GM12878 (cell line): ENCODE data around the gene WDFY4. TPM values are rescaled to one million over a fixed set of nuclear protein-coding genes. Genes with fewer than 3 reads are reported as not detected.

Experiments
- ATF7 ChIP-seq: fragments of 450-650 bp; IDR thresholded peaks from 2 replicates; pipeline ENCODE4 v1.6.1; 2016; ENCODE audit warnings: low read depth, mild to moderate bottlenecking
- CEBPZ ChIP-seq: fragments of 150-350 bp; IDR thresholded peaks from 2 replicates; pipeline ENCODE4 v1.6.1; 2016; ENCODE audit warnings: low read depth, low read length
- E2F4 ChIP-seq: IDR thresholded peaks from 2 replicates; pipeline ENCODE4 v1.6.1; 2012; ENCODE audit warnings: low read depth, low read length, improper control_type of control experiment
- MTA3 ChIP-seq: IDR thresholded peaks from 2 replicates; pipeline ENCODE4 v1.6.1; 2012; ENCODE audit warnings: low read length, inconsistent platforms, borderline replicate concordance
- NFYA ChIP-seq: IDR thresholded peaks from 2 replicates; pipeline ENCODE4 v1.6.1; 2011; ENCODE audit warnings: low read depth, mild to moderate bottlenecking, low read length, improper control_type of control experiment, borderline replicate concordance
- SUPT20H ChIP-seq: IDR thresholded peaks from 2 replicates; pipeline ENCODE4 v1.6.1; 2011; ENCODE audit warnings: low read depth, mild to moderate bottlenecking, low read length, moderate library complexity, borderline replicate concordance; ENCODE audit not compliant: control insufficient read depth
- polyA plus RNA-seq, 11 experiments: library from polyadenylated mRNA; depleted of rRNA in 4 of 11; unstranded in 6 of 11; stranded (reverse) in 5 of 11; fragments of >200 nt; fragmentation: Nextera tagmentation in 4 of 11; fragmentation: Illumina TruSeq in 1 of 11; extraction: Ambion mirVana in 4 of 11; extraction: Trizol in 1 of 11; gene quantifications; 1 replicate in 1 of 11; 2 replicates in 10 of 11; pipeline versions ENCODE4 v1.2.1 to v1.2.3, GENCODE V29; 2011 to 2016; ENCODE audit warnings: inconsistent platforms in 2 of 11, missing spikeins in 2 of 11, low read depth in 1 of 11
- total RNA-seq, 4 experiments: library from RNA; depleted of rRNA in 3 of 4; stranded (reverse); fragments of >200 nt in 3 of 4; fragmentation: Illumina TruSeq in 1 of 4; extraction: Trizol in 1 of 4; gene quantifications; 2 replicates each; pipeline versions ENCODE4 v1.2.1 to v1.2.3, GENCODE V29; 2013 to 2021
- TF ChIP-seq, protein P1 (sequence below): IDR thresholded peaks from 2 replicates; pipeline ENCODE4 v1.6.1; 2012; ENCODE audit warnings: improper control_type of control experiment, low read depth, low read length; ENCODE audit not compliant: insufficient replicate concordance
- TF ChIP-seq, protein P2 (sequence below): fragments of 450-650 bp; IDR thresholded peaks from 2 replicates; pipeline ENCODE4 v1.6.1; 2017; ENCODE audit warnings: mild to moderate bottlenecking, low read depth, inconsistent platforms; ENCODE audit not compliant: poor library complexity, severe bottlenecking
- TF ChIP-seq, protein P3 (sequence below): fragments of 450-650 bp; IDR thresholded peaks from 2 replicates; pipeline ENCODE4 v1.6.1; 2017; ENCODE audit warnings: antibody characterized with exemption, mild to moderate bottlenecking, moderate library complexity

WDFY4 gene
- total and polyA plus RNA-seq, 10 of the 15 experiments (the other 5 are each of a cell fraction or from before 2014, with no cell fraction given), result 13.5 to 132 (median 47.3) TPM

GRCh38 chr10:48763403-48763965 is 78.8 kb downstream of the WDFY4 start (continued):
- TF ChIP-seq, protein P1, sequence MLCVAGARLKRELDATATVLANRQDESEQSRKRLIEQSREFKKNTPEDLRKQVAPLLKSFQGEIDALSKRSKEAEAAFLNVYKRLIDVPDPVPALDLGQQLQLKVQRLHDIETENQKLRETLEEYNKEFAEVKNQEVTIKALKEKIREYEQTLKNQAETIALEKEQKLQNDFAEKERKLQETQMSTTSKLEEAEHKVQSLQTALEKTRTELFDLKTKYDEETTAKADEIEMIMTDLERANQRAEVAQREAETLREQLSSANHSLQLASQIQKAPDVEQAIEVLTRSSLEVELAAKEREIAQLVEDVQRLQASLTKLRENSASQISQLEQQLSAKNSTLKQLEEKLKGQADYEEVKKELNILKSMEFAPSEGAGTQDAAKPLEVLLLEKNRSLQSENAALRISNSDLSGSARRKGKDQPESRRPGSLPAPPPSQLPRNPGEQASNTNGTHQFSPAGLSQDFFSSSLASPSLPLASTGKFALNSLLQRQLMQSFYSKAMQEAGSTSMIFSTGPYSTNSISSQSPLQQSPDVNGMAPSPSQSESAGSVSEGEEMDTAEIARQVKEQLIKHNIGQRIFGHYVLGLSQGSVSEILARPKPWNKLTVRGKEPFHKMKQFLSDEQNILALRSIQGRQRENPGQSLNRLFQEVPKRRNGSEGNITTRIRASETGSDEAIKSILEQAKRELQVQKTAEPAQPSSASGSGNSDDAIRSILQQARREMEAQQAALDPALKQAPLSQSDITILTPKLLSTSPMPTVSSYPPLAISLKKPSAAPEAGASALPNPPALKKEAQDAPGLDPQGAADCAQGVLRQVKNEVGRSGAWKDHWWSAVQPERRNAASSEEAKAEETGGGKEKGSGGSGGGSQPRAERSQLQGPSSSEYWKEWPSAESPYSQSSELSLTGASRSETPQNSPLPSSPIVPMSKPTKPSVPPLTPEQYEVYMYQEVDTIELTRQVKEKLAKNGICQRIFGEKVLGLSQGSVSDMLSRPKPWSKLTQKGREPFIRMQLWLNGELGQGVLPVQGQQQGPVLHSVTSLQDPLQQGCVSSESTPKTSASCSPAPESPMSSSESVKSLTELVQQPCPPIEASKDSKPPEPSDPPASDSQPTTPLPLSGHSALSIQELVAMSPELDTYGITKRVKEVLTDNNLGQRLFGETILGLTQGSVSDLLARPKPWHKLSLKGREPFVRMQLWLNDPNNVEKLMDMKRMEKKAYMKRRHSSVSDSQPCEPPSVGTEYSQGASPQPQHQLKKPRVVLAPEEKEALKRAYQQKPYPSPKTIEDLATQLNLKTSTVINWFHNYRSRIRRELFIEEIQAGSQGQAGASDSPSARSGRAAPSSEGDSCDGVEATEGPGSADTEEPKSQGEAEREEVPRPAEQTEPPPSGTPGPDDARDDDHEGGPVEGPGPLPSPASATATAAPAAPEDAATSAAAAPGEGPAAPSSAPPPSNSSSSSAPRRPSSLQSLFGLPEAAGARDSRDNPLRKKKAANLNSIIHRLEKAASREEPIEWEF, result no peak
- TF ChIP-seq, protein P2, sequence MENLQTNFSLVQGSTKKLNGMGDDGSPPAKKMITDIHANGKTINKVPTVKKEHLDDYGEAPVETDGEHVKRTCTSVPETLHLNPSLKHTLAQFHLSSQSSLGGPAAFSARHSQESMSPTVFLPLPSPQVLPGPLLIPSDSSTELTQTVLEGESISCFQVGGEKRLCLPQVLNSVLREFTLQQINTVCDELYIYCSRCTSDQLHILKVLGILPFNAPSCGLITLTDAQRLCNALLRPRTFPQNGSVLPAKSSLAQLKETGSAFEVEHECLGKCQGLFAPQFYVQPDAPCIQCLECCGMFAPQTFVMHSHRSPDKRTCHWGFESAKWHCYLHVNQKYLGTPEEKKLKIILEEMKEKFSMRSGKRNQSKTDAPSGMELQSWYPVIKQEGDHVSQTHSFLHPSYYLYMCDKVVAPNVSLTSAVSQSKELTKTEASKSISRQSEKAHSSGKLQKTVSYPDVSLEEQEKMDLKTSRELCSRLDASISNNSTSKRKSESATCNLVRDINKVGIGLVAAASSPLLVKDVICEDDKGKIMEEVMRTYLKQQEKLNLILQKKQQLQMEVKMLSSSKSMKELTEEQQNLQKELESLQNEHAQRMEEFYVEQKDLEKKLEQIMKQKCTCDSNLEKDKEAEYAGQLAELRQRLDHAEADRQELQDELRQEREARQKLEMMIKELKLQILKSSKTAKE, result no peak
- TF ChIP-seq CEBPZ, result no peak
- no peak for TF ChIP-seq ATF7
- no peak for TF ChIP-seq E2F4
- TF ChIP-seq SUPT20H, result no peak
- no peak for TF ChIP-seq MTA3
- no peak for TF ChIP-seq NFYA
- TF ChIP-seq, protein P3, sequence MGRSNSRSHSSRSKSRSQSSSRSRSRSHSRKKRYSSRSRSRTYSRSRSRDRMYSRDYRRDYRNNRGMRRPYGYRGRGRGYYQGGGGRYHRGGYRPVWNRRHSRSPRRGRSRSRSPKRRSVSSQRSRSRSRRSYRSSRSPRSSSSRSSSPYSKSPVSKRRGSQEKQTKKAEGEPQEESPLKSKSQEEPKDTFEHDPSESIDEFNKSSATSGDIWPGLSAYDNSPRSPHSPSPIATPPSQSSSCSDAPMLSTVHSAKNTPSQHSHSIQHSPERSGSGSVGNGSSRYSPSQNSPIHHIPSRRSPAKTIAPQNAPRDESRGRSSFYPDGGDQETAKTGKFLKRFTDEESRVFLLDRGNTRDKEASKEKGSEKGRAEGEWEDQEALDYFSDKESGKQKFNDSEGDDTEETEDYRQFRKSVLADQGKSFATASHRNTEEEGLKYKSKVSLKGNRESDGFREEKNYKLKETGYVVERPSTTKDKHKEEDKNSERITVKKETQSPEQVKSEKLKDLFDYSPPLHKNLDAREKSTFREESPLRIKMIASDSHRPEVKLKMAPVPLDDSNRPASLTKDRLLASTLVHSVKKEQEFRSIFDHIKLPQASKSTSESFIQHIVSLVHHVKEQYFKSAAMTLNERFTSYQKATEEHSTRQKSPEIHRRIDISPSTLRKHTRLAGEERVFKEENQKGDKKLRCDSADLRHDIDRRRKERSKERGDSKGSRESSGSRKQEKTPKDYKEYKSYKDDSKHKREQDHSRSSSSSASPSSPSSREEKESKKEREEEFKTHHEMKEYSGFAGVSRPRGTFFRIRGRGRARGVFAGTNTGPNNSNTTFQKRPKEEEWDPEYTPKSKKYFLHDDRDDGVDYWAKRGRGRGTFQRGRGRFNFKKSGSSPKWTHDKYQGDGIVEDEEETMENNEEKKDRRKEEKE, result no peak
